MM.1S (cell line): ENCODE measurements around the gene POLE.
A peak's percentile ranks its signal among the peaks of the same experiment; 100 is the strongest.

Source experiments
- DNase-seq: peaks from one replicate; pipeline ENCODE4 v3.0.0-alpha.2; 2015
- H2AFZ ChIP-seq: fragments of 300-600 bp; sonication (generic); 2 replicates; pipeline ENCODE4 v1.6.0; 2016; ENCODE audit warnings: antibody characterized with exemption, low read length
- H3F3A ChIP-seq: fragments of 300-600 bp; sonication (generic); 2 replicates; pipeline ENCODE4 v1.6.1; 2016; ENCODE audit warnings: mild to moderate bottlenecking, antibody characterized with exemption, low read length, moderate library complexity, mixed read lengths; ENCODE audit not compliant: insufficient read depth
- H3K27ac ChIP-seq: fragments of 300-600 bp; sonication (generic); 2 replicates; pipeline ENCODE4 v1.5.1; 2016; ENCODE audit warnings: mild to moderate bottlenecking, low read length
- H3K27me3 ChIP-seq: fragments of 300-600 bp; sonication (generic); replicated peaks from 2 replicates; pipeline ENCODE4 v1.6.0; 2016; ENCODE audit warnings: low read length; ENCODE audit not compliant: insufficient read depth
- H3K36me3 ChIP-seq: fragments of 300-600 bp; sonication (generic); replicated peaks from 2 replicates; pipeline ENCODE4 v1.6.1; 2016; ENCODE audit warnings: mild to moderate bottlenecking, low read length, mixed read lengths; ENCODE audit not compliant: insufficient read depth
- H3K4me1 ChIP-seq: fragments of 300-600 bp; sonication (generic); 2 replicates; pipeline ENCODE4 v1.6.1; 2016; ENCODE audit warnings: low read length, mixed read lengths
- H3K4me2 ChIP-seq: fragments of 300-600 bp; sonication (generic); 2 replicates; pipeline ENCODE4 v1.6.0; 2016; ENCODE audit warnings: low read depth, low read length
- H3K4me3 ChIP-seq: fragments of 300-600 bp; sonication (generic); 2 replicates; pipeline ENCODE4 v1.5.1; 2016; ENCODE audit warnings: low read length, mixed read lengths
- H3K79me2 ChIP-seq: fragments of 300-600 bp; sonication (generic); 2 replicates; pipeline ENCODE4 v1.6.1; 2016; ENCODE audit warnings: mixed run types, low read length, mixed read lengths
- H3K9ac ChIP-seq: fragments of 300-600 bp; sonication (generic); 2 replicates; pipeline ENCODE4 v1.6.1; 2016; ENCODE audit warnings: low read length, mixed read lengths
- H3K9me2 ChIP-seq: fragments of 300-600 bp; sonication (generic); replicated peaks from 2 replicates; pipeline ENCODE4 v1.6.1; 2016; ENCODE audit warnings: mild to moderate bottlenecking, low read length, mixed read lengths; ENCODE audit not compliant: insufficient read depth
- H3K9me3 ChIP-seq: fragments of 300-600 bp; sonication (generic); replicated peaks from 2 replicates; pipeline ENCODE4 v1.6.1; 2016; ENCODE audit warnings: mild to moderate bottlenecking, low read length, mixed read lengths; ENCODE audit not compliant: insufficient read depth
- H4K20me1 ChIP-seq: fragments of 300-600 bp; sonication (generic); 2 replicates; pipeline ENCODE4 v1.6.1; 2016; ENCODE audit warnings: mild to moderate bottlenecking, low read length, moderate library complexity, mixed read lengths; ENCODE audit not compliant: insufficient read depth
- CTCF ChIP-seq: fragments of 300-600 bp; sonication (generic); IDR thresholded peaks from 2 replicates; pipeline ENCODE4 v1.5.1; 2016; ENCODE audit warnings: antibody characterized with exemption, low read length, mixed read lengths
- EZH2 ChIP-seq: fragments of 300-600 bp; sonication (generic); optimal IDR thresholded peaks from 2 replicates; pipeline ENCODE3; 2017; ENCODE audit warnings: low read depth, mild to moderate bottlenecking, antibody characterized with exemption, low read length, mixed read lengths
- EZH2phosphoT487 ChIP-seq: fragments of 300-600 bp; sonication (generic); IDR thresholded peaks from 2 replicates; pipeline ENCODE4 v1.6.1; 2018; ENCODE audit warnings: antibody characterized with exemption, low read length

Gene POLE

GRCh38 chr12:132640936-132641335, 46.2 kb downstream of the POLE start:
- Histone ChIP-seq H3K79me2 (no peaks in the 10 kb centered on the region), H4K20me1 (no peaks in the 10 kb centered on the region), H2AFZ (no peak overlapping the region), H3K36me3 (no peaks in the 10 kb centered on the region), H3K27me3 (no peaks in the 10 kb centered on the region), H3K4me3 (no peak overlapping the region), H3K9ac (no peak overlapping the region), H3K4me2 (no peak overlapping the region), H3K9me3 (no peaks in the 10 kb centered on the region), H3K9me2 (no peaks in the 10 kb centered on the region), H3K27ac (no peak overlapping the region), H3K4me1 (no peaks in the 10 kb centered on the region), H3F3A (no peaks in the 10 kb centered on the region)
- no peak for DNase-seq
- TF ChIP-seq EZH2phosphoT487 (no peak), EZH2 (no peak)

GRCh38 chr12:132639956-132640520, 47.1 kb downstream of the POLE start:
- Histone ChIP-seq H3K9me2 (no peaks in the 10 kb centered on the region), H3K79me2 (no peaks in the 10 kb centered on the region), H3K27ac (no peak overlapping the region), H3K36me3 (no peaks in the 10 kb centered on the region), H3K4me3 (no peak overlapping the region), H3K27me3 (no peaks in the 10 kb centered on the region), H3K9me3 (no peaks in the 10 kb centered on the region), H3F3A (no peaks in the 10 kb centered on the region), H3K4me2 (no peak overlapping the region), H4K20me1 (no peaks in the 10 kb centered on the region), H3K9ac (no peak overlapping the region), H2AFZ (no peak overlapping the region), H3K4me1 (no peaks in the 10 kb centered on the region)
- no peak for TF ChIP-seq EZH2phosphoT487
- no peak for TF ChIP-seq CTCF
- TF ChIP-seq EZH2 = no peak
- no peak for DNase-seq

DNA sequence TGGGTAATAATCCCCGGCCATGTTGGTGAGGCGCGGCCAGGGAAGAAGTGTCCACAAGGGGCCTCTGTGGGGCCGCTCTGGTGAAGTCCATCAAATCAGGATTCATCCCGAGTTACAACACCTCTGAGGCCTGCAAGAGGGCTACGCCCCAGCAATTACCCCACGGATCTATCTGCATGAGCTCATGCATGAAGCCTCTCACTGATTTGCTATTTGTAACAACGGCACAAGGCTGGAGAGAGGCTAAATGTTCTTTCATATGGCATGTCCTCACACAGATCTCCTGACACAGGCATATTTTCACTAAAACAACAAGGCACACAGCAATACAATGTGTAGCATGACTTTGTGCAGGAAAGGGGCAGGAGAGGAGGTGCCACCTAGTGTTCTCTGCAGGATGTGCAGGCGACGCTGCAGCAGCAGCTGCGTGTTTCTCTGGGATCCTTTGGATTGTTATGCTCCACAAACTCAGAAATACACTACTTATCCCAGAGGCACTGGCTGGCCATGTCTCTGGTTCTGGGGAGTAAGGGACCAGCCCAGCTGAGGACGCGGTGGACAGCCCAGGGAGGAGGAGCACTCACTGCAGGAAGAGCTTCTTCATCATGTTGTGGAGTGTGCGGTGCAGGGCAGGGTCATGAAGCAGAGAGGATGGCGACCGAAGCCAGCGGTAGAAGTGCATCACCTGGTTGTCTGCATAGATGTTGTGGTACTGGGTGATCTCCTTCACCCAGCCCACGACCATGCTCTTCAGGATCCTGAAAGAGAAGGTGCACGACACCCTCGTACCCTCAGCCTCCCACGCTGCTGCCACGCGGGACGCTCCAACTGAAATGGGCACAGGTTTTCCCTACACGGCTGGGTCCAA, 48.4 kb downstream of the POLE start:
- TF ChIP-seq EZH2 (no peak), CTCF (peak; percentile 39)
- no peaks in the 10 kb centered on the region for H3K36me3 ChIP-seq
- H3K4me3 ChIP-seq = no peak overlapping the region
- H4K20me1 ChIP-seq = no peaks in the 10 kb centered on the region
- no peak overlapping the region for H2AFZ ChIP-seq
- no peaks in the 10 kb centered on the region for H3K9me3 ChIP-seq
- H3K4me2 ChIP-seq = no peak overlapping the region
- H3K9ac ChIP-seq = no peak overlapping the region
- H3K27me3 ChIP-seq = no peaks in the 10 kb centered on the region
- no peaks in the 10 kb centered on the region for H3F3A ChIP-seq
- H3K27ac ChIP-seq = no peak overlapping the region
- no peaks in the 10 kb centered on the region for H3K79me2 ChIP-seq
- H3K9me2 ChIP-seq = no peaks in the 10 kb centered on the region
- no peaks in the 10 kb centered on the region for H3K4me1 ChIP-seq
- DNase-seq = no peak

GRCh38 chr12:132637811-132638210, 49.3 kb downstream of the POLE start:
- Histone ChIP-seq H3K4me2 (no peak overlapping the region), H3K9me2 (no peaks in the 10 kb centered on the region), H3K36me3 (no peaks in the 10 kb centered on the region), H4K20me1 (no peaks in the 10 kb centered on the region), H3K27ac (no peak overlapping the region), H3K79me2 (no peaks in the 10 kb centered on the region), H3K27me3 (no peaks in the 10 kb centered on the region), H3K9me3 (no peaks in the 10 kb centered on the region), H3K9ac (no peak overlapping the region), H2AFZ (no peak overlapping the region), H3K4me3 (no peak overlapping the region), H3F3A (no peaks in the 10 kb centered on the region), H3K4me1 (no peaks in the 10 kb centered on the region)
- DNase-seq = no peak
- TF ChIP-seq EZH2phosphoT487 (no peak), EZH2 (no peak), CTCF (no peak)
